Neural progenitor cell (in vitro differentiated cells): ENCODE measurements around the gene NEDD4L.

Experiments used
- EZH2 ChIP-seq: fragments of 200-600 bp; sonication (generic); IDR thresholded peaks from 2 replicates; pipeline ENCODE4 v1.6.1; 2017; ENCODE audit warnings: antibody characterized with exemption, mild to moderate bottlenecking, moderate library complexity
- EZH2phosphoT487 ChIP-seq: fragments of 200-600 bp; sonication (generic); IDR thresholded peaks from 2 replicates; pipeline ENCODE4 v1.6.1; 2017; ENCODE audit warnings: antibody characterized with exemption
- TF ChIP-seq, protein P1 (sequence below): fragments of 200-600 bp; sonication (generic); IDR thresholded peaks from 2 replicates; pipeline ENCODE4 v1.5.1; 2017; ENCODE audit warnings: antibody characterized with exemption, mild to moderate bottlenecking

- TF ChIP-seq, protein P1, sequence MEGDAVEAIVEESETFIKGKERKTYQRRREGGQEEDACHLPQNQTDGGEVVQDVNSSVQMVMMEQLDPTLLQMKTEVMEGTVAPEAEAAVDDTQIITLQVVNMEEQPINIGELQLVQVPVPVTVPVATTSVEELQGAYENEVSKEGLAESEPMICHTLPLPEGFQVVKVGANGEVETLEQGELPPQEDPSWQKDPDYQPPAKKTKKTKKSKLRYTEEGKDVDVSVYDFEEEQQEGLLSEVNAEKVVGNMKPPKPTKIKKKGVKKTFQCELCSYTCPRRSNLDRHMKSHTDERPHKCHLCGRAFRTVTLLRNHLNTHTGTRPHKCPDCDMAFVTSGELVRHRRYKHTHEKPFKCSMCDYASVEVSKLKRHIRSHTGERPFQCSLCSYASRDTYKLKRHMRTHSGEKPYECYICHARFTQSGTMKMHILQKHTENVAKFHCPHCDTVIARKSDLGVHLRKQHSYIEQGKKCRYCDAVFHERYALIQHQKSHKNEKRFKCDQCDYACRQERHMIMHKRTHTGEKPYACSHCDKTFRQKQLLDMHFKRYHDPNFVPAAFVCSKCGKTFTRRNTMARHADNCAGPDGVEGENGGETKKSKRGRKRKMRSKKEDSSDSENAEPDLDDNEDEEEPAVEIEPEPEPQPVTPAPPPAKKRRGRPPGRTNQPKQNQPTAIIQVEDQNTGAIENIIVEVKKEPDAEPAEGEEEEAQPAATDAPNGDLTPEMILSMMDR, result no peak
- no peak for TF ChIP-seq EZH2
- TF ChIP-seq EZH2phosphoT487, result no peak
Measured at GRCh38 chr18:58152216-58152615, 108.2 kb downstream of the NEDD4L start.
